HG02943 (cell line): Measurements from ENCODE around the gene ZNF511.

Experiments used
- ATAC-seq: cut with Tn5 transposase; IDR thresholded peaks from one replicate; pipeline ENCODE4 v1.9.1; 2021; ENCODE audit warnings: mild to moderate bottlenecking, low read depth, moderate library complexity; ENCODE audit not compliant: unreplicated experiment

Gene ZNF511

DNA sequence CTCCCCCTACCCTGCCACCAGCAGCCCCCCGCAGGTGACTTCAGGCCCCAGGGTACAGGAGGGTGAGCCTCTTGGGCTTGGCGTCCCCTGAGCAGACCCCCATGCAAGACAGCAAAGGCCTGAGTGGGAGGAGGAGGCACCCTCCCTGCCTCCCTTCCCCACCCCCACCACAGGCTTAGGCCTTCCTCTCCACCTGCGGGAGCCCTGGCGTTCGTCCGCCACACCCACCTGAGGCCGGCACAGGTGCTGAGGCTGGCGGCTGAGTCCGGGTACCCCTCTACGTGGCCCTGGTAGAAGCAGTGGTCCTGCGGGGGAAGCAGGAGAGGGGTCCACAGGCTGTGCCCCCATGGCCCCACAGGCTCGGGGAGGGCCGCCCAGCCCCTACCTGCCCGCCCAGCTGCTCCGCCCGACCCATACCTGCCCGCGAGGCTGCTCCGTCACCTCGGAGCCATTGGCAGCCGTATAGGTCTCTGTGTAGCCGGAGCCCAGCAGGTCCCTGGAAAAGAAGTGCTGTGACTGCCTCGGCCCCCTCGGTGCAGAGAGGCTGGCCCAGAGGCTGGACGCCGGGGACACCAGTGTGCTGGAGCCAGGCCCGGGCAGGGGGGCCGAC, 35.1 kb upstream of the ZNF511 start:
- no peak for ATAC-seq

DNA sequence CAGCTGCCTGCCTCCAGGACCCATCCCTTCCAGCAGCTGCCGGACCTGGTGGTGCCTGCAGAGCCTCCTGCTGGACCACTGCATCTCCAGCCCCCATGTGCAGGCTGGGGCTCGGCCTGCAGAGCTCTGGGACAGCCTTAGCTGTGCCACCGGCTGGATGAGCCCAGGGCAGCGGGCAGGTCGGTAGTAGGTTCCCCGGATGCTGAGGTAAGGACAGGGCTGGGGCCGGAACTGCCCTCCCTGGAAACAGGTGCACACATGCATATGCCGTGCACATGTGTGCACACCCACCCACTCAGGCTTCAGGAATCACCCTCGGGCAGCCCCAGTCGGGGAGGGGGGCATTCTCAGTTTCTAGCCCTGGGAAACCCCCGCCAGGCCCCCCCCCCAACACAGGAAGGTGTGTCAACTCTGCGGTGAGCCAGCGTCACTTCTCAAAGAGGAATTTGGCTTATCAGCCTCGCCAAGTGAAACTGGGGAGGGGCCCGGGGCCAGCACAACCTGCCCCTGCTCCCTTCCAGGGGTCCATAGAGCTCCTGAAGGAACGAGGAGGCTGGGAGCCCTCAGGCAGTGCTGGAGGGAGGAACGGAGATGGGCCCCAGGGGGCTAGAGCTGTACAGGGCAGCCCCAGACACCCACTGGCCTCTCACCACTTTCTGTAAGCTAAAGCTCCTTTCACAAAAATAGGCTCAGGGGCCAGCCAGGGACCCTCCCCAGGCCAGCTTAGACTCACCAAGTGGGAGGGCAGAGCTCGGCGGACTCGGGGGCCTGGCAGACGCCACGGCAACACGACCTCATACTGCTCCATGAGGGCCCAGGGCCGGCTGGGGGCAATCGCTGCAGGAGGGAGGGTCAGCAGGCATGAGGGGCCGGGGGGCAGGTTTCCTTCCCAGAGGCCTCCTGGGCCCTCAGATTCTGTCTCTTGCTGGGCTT, 33.7 kb upstream of the ZNF511 start:
- peak; percentile 35 for ATAC-seq

DNA sequence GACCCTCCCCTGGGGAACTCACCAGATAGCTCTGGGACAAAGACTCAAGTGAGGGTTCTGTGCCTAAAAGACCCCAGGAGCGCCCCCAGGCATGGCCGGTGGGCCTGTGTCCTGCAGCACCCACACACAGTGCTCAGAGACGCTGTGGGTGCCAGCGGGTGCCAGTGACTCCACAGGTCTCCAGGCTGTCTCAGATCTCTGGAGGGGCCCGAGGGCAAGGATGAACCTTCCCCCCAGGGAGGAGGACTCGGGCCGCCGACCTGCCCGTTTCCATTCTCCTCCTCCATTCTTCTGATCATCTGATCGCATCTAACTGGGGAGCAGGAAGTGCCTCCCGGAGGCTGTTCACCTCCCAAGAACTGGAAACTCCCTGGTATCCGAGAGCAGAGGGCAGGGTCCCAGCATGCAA, 33.0 kb upstream of the ZNF511 start:
- peak; percentile 40 for ATAC-seq

DNA sequence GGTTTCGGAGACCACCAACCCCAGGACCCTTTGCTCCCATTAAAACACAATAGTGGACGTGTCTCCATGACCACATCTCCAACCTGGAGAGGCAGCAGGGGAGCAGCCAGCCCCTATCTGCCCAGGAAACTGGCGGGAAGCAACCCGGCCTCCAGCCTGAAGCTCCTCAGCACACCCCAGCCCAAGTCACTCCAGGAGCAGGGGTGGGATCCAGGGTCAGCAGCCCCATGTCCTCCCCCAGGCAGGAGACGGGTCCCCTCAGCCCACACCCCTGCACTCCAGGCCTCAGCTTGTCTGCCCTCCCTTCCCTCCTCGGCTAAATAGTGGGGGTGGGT, 32.6 kb upstream of the ZNF511 start:
- ATAC-seq: no peak

DNA sequence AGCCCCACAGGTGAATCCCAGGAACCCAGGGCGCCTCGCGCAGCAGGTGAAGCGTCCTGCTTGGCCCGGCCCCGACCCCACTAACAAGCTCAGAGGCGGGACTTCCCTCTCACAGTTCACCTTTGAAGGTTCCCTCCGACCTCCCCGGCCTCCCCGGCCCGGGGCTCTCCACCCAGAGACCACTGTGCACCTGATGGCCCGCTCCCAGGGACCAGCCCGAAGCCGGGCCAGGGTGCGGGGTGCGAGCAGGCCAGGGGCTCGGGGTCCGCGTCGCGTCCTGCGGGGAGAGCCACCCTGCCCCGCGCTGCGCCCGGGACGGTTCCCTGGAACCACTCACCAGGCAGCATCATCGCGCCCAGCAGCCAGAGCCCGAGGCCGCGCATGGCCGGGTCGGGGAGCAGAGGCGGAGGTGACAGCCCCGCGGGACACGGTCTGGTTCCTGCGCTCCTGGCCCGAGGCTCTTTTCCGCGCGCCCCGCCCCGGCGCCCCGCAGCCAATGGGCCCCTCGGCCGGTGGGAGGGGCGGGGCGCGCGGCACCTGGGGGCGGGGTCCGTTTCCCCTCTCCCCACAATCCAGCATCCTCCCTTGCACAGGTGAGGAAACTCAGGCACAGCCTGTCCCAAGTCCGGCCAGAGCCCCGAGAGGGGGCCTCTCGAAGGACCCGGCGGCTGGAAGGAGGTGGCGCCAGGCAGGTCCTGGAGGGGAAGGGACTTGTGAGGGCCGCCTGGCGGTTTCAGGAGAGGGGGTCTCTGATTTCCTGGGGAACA, 32.1 kb upstream of the ZNF511 start, which contains the start of gene ADAM8:
ADAM8 (minus strand) TSS at position 434 of the 767 bp plus-strand sequence; CDS start at position 383, 51 bp downstream.
- peak; percentile 40 for ATAC-seq

DNA sequence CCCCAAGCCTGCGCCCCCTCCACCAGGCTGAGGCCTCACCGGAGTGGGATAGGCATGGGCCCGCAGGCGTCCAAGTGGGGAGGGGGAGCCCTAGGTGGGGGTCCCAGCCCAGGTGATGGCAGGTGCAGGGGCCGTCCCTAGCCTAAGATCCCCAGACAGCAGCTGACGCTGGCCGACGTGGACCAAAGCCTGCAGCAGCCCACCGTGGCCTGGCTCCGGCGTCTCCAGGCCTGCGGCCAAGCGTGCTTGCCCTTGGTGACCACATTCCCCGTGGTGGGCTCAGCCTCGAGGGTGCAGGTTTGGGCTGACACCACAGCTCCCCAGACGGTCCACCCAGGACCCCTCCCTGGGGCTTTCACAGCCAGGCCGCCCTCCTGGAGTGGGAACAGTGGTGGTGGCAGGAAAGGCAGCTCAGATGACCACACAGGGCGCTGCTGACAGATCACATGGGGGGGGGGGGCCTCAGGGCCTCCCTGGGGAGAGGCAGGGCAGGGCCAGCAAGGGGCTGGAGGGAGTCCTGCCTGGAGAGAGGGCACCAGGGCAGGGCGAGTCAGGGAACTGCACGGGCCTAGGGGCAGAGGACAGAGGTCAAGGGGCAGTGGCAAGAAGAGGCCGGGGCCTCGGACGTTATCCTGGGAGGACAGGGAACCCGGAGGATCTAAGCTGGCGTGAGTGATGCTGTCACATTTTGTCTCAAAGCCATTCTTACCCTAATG, 31.3 kb upstream of the ZNF511 start:
- no peak for ATAC-seq

DNA sequence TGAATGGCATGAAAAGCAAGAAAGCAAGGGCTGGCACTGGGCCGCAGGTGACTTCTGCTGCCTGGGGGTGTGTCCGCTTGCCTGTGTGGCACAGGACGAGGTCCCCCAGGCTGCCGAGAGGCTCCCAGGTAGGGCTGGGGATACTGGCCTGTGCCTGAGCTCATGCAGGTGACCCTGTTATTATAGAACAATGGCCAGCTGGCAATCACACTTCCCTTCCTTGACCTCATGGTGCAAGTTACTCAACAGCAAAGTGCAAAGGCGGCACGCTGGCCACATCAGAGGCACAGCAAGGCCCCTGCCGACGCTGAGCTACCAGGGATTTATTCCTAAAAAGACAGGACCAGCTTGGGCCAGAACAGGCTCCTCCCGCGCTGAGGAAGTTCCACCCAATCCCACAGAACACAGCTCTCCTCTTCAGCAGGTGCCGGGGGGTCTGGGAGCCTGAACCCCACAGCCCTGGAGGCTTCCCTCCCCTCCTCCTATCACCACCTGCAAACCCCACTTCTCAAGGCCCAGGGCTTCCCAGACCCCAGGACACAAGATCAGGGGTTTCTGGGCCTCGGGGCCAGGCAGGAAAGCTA, 30.6 kb upstream of the ZNF511 start:
- no peak for ATAC-seq

DNA sequence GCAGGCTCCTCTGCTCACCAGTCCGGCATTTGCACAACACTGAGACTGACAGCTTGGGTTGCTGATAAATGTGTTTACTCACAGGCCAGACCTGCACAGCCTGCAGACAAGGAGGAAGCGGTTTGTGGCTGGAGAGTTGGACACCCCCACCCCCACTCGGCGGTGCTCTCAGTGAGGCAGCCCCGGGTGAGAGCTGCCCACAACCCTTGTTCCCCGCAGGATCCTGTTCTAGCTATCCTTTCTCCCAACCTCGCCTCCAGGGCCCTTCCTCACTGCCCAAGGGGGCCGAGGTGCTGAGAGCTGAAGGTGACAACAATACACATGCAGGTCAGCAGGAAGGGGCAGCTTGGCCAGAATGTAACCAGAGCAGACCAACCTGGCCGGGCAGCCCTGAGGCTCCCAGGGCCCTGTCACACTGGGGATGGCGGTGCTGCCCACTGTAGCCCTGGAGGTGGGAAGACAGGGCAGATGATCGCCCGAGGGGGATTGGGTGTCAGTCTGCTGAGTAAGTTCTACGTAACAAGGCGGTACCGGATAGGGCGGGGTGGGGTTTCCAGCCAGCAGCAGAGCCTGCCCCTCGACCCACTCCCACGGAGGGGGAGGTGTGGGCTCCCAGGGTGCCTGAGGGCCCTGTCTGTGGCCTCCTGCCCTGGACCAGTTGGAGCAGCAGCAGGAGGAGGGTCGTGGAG, 30.0 kb upstream of the ZNF511 start:
- peak; percentile 40 for ATAC-seq

DNA sequence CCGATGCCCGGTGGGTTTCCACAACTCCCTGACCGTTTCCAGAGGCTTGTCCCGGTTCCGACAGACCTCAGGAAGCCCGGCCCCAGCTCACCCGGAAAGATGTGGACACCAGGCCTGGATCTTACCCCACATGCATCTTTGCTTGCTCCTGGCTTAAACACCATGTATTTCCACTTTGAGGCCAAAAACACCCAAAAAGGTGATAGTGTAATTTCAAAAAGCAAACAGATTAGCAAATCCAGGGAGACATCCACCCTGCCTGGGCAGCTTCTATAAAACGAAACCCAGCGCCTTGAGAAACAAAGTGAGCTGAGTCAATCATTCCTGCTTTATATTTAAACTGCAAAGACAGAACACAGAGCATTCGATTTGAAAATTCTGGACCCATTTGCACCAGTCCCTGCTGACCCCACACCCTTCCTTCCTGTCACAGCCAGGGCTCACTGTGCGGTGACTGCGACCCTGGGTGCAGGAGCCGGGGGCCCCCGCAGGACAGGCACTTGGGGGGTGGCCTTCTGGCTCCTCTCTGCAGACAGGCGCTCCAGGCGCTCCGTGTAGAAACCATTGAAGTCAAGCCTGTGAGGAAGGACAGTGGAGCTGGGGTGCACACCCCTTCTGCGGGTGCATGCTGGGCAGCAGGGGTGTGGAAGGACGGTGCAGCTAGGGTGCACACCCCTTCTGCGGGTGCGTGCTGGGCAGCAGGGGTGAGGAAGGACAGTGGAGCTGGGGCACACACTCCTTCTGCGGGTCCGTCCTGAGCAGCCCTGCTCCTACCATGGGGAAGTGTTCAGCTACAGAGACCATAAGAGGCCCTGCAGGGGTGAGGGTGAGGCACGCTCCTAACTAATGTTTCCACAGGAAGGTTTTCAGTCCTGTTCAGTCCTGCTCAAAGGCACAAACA, 29.1 kb upstream of the ZNF511 start:
- ATAC-seq: no peak

DNA sequence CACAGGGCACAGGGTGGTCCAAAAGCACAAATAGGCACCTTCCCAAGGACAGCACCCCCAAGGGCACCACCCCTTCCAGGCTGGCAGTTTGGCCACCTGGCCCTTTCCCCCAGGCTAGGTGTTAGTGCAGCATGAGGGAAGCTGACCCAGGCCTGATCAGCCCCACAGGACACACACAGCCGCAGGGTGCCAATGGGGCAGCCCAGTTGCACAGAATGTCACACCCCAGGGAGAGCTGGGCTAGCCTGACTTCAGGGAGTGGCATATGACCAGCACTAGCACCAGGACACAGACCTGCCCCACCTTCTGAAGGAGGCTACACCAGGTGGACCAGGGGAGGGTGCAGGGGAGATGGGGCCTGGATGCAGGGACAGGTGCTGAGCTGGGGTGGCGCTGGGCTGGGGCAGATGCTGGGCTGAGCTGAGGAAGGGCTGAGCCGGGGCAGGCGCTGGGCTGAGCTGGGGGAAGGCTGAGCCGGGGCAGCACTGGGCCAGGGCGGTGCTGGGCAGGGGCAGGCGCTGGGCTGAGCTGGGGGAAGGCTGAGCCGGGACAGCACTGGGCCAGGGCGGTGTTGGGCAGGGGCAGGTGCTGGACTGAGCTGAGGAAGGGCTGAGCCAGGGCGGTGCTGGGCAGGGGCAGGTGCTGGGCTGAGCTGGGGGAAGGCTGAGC, 28.2 kb upstream of the ZNF511 start:
- no peak for ATAC-seq

DNA sequence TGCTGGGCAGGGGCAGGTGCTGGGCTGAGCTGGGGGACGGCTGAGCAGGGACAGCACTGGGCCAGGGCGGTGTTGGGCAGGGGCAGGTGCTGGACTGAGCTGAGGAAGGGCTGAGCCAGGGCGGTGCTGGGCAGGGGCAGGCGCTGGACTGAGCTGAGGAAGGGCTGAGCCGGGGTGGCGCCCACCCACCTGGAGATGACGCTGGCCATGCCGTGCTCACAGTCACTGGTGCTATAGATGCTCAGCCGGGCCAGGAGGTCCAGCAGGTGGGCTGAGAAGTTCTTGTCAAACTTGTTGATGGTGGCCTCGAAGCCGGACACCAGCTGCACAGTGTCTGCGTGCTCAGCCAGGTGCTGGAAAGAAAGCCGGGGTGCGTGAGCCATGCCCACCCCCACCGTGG, 27.6 kb upstream of the ZNF511 start:
- no peak for ATAC-seq

DNA sequence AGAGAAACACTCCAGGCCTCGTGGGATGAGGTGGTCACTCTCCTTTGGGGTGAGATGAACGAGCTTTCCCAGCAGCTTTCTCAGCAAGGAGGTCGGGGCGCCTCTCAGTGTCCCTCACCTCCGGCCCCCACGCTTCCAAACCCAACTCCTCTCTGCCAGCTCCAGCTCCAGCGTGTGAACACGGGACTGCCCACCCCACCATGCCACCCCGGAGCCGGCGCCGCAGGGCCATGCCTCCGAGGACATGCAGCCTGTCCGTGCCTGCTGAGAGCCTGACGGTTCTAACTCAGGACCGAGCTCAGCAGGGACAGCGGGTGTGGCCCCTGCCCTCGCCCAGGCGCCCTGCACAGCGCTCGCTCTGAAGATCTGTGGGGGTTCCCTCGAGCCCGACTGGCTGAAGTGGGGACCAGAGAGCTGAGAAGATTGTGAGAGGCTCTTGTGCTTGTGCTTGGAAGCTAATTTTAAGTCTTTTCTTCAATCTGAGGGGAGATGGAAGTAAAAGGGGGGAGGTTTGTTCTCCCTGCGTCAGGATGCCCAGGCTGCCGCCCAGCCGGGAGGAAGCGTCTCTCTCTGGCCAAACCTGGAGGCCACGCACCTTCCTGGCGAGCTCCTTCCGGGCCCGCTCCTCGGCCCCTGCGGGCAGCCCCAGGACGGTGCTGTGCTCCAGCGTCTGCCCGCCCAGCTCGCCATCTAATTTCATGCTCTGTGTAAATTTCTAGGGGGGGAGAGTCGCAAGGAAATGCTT, 26.9 kb upstream of the ZNF511 start:
- no peak for ATAC-seq

DNA sequence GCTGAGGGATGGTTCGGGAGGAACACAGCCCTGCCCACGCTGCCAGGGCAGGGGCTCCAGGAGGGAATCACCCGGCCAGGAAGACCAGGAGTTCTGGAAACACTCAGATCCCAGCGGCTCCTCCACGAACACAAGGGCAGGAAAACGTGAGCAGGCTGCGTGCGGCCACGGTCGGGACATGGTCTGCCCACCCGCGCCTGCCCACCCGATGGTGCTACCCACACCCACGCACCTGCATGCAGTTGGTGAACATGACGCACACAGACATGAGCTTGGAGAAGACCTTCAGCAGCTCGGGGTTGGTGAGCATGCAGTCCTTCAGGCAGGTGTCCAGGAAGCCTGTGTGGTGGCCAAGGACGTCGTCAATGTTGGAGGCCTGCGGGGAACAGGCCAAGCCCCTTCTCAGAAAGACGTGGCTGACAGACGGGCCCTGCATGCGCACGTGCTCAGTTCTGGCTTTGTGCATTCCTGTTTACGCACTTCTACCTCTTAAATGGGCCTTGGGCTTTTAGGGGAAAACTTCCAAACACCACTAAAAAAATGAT, 25.8 kb upstream of the ZNF511 start:
- ATAC-seq: no peak

DNA sequence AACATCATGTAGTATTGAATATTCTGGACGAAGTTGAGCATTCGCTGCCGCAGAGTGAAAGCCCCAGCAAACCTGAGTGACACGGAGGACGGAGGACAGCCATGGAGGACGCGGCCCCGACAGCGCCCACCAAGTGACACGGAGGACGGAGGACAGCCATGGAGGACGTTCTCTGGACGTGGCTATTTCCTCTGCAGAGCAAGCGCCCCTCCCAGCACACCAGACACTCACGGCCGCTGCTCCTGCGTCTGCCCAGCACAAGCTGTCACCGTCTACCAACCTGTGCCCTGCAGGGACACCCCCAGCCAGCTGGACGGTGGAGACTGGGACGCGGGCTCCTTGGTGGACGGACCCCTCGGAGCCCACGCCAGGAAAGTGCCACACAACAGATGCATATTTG, 24.8 kb upstream of the ZNF511 start:
- no peak for ATAC-seq

DNA sequence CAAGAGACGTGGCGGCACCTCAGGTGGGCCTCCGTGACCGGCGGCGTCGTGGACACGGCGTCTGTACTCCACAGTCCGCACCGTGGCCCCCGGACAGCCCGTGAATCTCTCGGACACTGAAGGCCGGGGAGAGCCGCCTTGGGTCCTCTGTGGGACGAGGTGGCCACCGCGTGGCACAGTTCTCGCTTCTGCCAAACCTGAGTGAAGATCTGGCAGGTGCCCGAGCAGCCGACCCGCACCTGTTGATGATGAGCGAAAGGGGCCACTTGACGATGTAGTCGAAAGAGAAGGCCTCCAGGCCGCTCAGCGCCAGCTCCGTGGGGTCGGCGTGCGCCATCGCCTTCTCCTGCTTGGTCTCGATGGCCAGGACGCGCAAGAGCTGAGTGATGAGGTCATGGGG, 23.5 kb upstream of the ZNF511 start:
- ATAC-seq: no peak

DNA sequence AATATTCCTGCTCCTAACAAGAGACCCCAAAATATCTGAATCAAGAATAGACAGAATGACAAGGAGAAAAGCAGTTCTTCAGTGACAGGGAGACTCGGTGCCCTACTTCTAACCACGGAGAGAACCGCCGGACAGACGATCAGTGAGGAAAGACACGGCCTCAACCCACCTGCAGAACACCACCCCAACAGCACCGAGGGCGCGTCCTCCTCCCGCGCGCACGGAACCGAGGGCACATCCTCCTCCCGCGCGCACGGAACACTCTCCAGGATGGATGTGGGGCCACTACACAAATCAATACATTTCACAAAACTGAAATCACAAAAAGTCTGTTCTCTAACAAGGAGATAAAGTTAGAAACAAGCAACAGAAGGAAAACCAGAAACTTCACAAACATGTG, 22.3 kb upstream of the ZNF511 start:
- no peak for ATAC-seq

DNA sequence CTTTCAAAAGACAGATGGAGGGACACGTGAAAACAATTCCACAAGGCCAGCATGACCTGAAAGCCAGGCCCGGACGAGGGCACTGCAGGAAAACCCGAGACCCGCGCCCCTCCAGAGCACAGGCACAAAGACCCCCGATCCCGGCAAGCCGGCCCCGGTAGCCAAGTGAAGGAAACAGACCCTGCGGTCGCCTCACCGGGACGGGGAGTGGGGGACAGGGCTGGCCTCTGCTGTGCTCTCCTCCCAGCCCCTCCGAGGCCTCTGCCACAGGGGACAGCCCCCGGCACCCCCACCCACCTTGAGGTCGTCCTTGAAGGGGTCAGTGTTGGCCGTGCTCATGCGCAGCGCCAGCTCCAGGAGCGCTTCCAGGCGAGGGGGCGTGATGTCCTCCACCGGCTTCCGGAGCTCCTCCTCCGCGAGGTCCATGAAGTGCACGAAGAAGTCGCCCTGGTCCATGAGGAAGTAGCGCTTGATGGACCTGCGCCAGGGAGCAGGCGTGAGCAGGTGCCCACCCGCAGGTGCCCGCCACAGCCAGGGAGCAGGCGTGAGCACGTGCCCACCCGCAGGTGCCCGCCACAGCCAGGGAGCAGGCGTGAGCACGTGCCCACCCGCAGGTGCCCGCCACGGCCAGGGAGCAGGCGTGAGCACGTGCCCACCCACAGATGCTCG, 20.7 kb upstream of the ZNF511 start:
- no peak for ATAC-seq
